Measurements from ENCODE around the gene DTX1.

Gene DTX1

DNA sequence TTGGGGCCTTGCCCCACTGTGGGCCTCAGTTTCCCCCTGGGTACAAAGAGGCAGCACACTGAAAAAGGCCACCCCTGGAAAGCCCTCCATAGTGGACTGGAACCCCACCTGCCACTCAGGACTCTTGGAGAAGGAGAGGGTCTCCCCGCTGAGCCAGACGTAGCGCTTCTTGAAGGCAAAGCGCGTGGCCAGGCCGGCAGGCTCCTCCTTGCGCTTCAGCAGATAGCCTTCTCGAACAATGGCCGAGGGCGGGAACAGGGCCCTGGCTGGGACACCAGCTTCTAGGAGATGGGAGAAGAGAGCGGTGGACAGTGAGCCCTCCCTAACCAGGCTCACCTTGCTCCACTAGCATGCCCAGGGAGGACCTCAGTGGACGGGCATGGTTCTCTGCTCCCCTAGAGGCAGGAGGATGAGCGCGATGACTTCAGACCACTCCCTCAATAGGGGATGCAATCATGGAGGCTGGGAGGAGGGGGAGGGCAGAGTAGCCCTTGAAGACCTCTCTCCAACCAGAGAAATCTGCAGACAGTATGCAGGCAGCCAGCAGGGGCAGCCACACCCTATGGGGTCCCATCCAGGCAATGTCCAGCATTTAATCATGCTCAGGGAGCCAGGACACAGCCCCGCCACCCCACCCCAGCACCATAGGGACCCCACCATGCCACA, 49.2 kb downstream of the DTX1 start:
- Histone ChIP-seq H3K4me1 (ENCODE audit: control insufficient read depth, insufficient read depth, low read length, unreplicated experiment) (no peaks in the 10 kb centered on the region), H3K4me3 (ENCODE audit: low read depth, low read length) (no peak overlapping the region), H3K27ac (ENCODE audit: low read depth, low read length) (no peak overlapping the region), H3K36me3 (ENCODE audit: insufficient read depth, low read length) (no peaks in the 10 kb centered on the region), H3K79me2 (ENCODE audit: control insufficient read depth, insufficient read depth, low read length, unreplicated experiment) (no peaks in the 10 kb centered on the region), H2AFZ (ENCODE audit: low read length, unreplicated experiment) (no peak overlapping the region), H3K27me3 (ENCODE audit: insufficient read depth, low read length) (peaks cover 9% of the 10 kb centered on the region; the same call in 1 of the 2 replicates)

DNA sequence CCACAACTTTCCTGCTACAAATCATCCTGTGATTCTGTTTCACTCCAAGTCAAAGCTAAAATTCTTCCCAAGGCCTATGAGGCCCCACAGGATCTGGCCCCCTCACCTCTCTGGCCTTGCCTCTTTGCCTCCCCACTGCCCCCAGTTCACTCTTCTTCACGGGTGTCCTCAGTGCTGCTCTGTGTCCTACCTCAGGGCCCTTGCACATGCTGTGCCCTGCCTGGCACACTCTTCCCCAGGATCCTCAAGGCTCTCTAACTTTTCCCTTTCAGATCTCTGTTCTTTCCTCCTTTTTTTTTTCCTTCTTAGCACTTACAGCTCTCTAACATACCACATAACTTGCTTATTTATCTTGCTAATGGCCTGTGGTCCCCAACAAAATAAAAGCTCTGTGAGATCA, 49.8 kb downstream of the DTX1 start:
- H3K27ac ChIP-seq (ENCODE audit: low read depth, low read length), result no peak overlapping the region

DNA sequence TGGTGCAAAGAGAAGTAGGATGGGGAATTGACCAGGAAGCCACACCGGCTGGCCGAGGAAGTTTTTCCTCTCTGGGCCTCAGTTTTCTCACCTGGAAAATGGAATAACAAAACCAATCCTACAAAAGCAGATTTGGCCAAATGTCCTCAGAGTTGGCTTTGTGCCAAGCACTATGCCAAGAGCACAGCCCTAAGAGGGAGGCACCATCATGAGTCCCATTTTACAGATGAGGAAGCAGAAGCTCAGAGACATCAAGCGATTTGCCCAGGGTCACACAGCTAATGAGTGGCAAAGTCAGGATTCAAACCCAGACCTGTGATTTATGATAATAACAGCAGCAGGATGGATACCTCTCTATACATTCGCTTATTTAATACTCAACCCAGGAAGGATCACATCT, 51.8 kb downstream of the DTX1 start:
- no peak overlapping the region for H3K27ac ChIP-seq (ENCODE audit: low read depth, low read length)
- H3K4me1 ChIP-seq (ENCODE audit: control insufficient read depth, insufficient read depth, low read length, unreplicated experiment), result no peaks in the 10 kb centered on the region
- H3K36me3 ChIP-seq (ENCODE audit: insufficient read depth, low read length), result no peaks in the 10 kb centered on the region
- no peaks in the 10 kb centered on the region for H3K79me2 ChIP-seq (ENCODE audit: control insufficient read depth, insufficient read depth, low read length, unreplicated experiment)
- H3K27me3 ChIP-seq (ENCODE audit: insufficient read depth, low read length), result peaks cover 11% of the 10 kb centered on the region
- no peak overlapping the region for H2AFZ ChIP-seq (ENCODE audit: low read length, unreplicated experiment)
- H3K4me3 ChIP-seq (ENCODE audit: low read depth, low read length), result no peak overlapping the region

More for the DNA sequence above, 49.8 kb downstream of the DTX1 start:
- Histone ChIP-seq H3K4me1 (ENCODE audit: control insufficient read depth, insufficient read depth, low read length, unreplicated experiment) (no peaks in the 10 kb centered on the region), H3K36me3 (ENCODE audit: insufficient read depth, low read length) (no peaks in the 10 kb centered on the region), H3K4me3 (ENCODE audit: low read depth, low read length) (no peak overlapping the region), H3K27me3 (ENCODE audit: insufficient read depth, low read length) (peaks cover 11% of the 10 kb centered on the region; the same call in 1 of the 2 replicates), H2AFZ (ENCODE audit: low read length, unreplicated experiment) (no peak overlapping the region), H3K79me2 (ENCODE audit: control insufficient read depth, insufficient read depth, low read length, unreplicated experiment) (no peaks in the 10 kb centered on the region)

DNA sequence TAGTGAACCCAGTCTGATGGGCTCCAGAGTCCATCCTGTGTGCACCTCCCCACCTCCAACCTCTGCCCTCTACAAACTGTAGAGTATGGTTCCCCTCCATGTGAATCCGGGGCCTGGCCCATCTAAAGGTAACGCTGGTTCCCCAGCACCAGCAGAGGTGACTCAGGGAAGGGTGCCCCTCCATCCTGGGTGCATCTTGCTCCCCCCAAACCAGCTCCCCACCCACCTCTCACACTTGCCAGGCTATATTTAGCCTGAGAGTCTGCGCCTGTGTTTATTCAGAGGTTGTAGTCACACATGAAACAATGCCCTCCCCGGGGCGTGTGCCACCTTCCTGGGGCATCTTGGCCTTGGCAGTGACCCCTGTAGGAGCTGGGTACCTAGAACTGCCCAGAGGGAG, 52.8 kb downstream of the DTX1 start:
- no peaks in the 10 kb centered on the region for H3K36me3 ChIP-seq (ENCODE audit: insufficient read depth, low read length)
- no peaks in the 10 kb centered on the region for H3K79me2 ChIP-seq (ENCODE audit: control insufficient read depth, insufficient read depth, low read length, unreplicated experiment)
- H3K27me3 ChIP-seq (ENCODE audit: insufficient read depth, low read length), result peaks cover 2% of the 10 kb centered on the region
- H3K4me1 ChIP-seq (ENCODE audit: control insufficient read depth, insufficient read depth, low read length, unreplicated experiment), result no peaks in the 10 kb centered on the region
- H3K4me3 ChIP-seq (ENCODE audit: low read depth, low read length), result no peak overlapping the region
- H3K27ac ChIP-seq (ENCODE audit: low read depth, low read length), result no peak overlapping the region
- no peak overlapping the region for H2AFZ ChIP-seq (ENCODE audit: low read length, unreplicated experiment)

DNA sequence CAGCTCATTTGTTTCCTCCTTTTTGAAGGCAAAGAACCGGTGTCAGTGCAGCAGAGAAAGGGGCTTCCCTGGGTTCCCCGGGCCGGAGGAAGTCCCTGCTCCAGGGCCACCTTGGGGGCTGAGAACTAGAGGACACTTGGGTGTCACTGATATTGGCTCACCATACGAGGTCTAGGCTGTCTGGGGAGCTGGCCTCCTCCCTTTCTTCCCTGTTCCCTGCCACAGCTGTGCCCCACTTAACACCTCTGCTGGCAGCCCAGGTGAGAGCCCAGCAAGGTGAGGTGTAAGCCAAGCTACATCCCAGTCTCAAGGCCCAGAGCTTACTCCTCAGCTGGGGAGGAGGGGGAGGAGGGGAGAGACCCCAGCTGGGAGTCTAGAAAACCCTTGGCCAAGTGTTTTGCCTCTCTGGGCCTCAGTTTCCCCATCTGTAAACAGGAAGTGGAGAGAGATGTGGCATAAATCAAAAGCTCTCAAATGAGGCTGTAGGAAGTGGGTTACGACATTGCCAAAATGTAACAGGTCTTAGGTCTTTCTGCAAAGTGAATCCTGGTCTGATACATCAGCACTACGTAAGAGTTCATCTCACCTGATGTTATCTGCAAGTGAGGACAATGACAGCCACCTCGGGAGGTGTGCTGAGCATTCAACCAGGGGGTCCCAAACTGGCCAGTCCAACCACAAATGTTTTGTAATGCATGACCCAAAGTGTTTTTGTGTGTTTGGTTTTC, 53.5 kb downstream of the DTX1 start:
- H3K27ac ChIP-seq (ENCODE audit: low read depth, low read length), result no peak overlapping the region
- H2AFZ ChIP-seq (ENCODE audit: low read length, unreplicated experiment), result no peak overlapping the region
- no peak overlapping the region for H3K4me3 ChIP-seq (ENCODE audit: low read depth, low read length)
- H3K36me3 ChIP-seq (ENCODE audit: insufficient read depth, low read length), result no peaks in the 10 kb centered on the region
- H3K79me2 ChIP-seq (ENCODE audit: control insufficient read depth, insufficient read depth, low read length, unreplicated experiment), result no peaks in the 10 kb centered on the region
- peaks cover 2% of the 10 kb centered on the region for H3K27me3 ChIP-seq (ENCODE audit: insufficient read depth, low read length)
- no peaks in the 10 kb centered on the region for H3K4me1 ChIP-seq (ENCODE audit: control insufficient read depth, insufficient read depth, low read length, unreplicated experiment)

DNA sequence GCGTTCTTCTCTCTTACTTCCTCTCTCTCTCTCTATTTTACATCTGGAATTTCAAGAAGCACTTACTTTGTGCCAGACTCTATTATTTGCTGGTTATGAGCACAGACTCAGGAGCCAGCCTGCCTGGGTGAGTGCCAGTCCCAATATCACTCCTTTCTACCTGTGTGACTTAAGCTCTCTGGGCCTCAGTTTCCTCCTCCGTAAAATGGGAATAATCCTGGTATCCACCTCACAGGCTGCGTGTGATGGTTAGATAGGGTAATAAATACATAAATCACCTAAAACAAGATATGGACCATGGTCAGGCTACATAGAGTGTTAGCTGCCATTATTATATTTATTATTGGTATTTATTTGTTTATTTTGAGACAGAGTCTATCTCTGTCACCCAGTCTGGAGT, 54.7 kb downstream of the DTX1 start:
- Histone ChIP-seq H3K4me1 (ENCODE audit: control insufficient read depth, insufficient read depth, low read length, unreplicated experiment) (no peaks in the 10 kb centered on the region), H3K36me3 (ENCODE audit: insufficient read depth, low read length) (no peaks in the 10 kb centered on the region), H2AFZ (ENCODE audit: low read length, unreplicated experiment) (no peak overlapping the region), H3K79me2 (ENCODE audit: control insufficient read depth, insufficient read depth, low read length, unreplicated experiment) (no peaks in the 10 kb centered on the region), H3K27me3 (ENCODE audit: insufficient read depth, low read length) (peaks cover 2% of the 10 kb centered on the region), H3K4me3 (ENCODE audit: low read depth, low read length) (no peak overlapping the region), H3K27ac (ENCODE audit: low read depth, low read length) (no peak overlapping the region)

DNA sequence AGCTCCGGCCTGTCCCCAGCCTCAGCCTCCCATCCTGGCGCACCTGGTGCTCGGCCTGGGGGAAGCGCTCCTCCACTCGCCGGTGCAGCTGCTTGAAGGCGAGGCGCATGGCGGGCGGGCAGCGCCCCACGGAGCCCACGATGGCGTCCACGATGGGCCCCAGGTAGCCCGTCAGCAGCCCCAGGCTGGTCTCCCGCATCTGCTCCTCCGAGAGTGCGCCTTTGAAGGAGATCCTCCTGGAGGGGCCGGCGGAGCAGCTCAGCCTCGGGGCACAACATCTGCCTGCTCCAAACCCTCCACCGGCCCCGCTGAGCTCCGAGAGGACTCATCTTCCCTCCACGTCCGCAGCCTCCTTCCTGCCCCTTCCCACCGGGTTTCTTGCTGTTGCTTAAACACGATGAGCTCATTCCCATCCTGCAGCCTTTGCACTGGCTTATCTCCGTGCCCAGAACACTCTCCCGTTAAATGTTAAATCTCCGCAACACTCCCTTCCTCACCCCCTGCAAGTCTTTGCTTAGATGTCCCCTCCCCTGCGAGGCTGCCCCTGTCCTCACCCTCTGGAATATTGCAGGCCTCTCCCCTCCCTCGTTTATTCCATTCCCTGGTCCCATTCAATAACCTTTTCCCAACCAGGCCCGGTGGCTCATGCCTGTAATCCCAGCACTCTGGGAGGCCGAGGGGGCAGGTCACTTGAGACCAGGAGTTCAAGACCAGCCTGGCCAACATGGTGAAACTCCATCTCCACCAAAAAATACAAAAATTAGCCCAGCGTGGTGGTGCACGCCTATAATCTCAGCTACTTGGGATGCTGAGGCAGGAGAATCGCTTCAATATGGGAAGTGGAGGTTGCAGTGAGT, 55.7 kb downstream of the DTX1 start:
- Histone ChIP-seq H3K4me1 (ENCODE audit: control insufficient read depth, insufficient read depth, low read length, unreplicated experiment) (no peaks in the 10 kb centered on the region), H3K36me3 (ENCODE audit: insufficient read depth, low read length) (no peaks in the 10 kb centered on the region), H2AFZ (ENCODE audit: low read length, unreplicated experiment) (no peak overlapping the region), H3K79me2 (ENCODE audit: control insufficient read depth, insufficient read depth, low read length, unreplicated experiment) (no peaks in the 10 kb centered on the region), H3K27me3 (ENCODE audit: insufficient read depth, low read length) (peaks cover 2% of the 10 kb centered on the region), H3K4me3 (ENCODE audit: low read depth, low read length) (no peak overlapping the region), H3K27ac (ENCODE audit: low read depth, low read length) (no peak overlapping the region)

DNA sequence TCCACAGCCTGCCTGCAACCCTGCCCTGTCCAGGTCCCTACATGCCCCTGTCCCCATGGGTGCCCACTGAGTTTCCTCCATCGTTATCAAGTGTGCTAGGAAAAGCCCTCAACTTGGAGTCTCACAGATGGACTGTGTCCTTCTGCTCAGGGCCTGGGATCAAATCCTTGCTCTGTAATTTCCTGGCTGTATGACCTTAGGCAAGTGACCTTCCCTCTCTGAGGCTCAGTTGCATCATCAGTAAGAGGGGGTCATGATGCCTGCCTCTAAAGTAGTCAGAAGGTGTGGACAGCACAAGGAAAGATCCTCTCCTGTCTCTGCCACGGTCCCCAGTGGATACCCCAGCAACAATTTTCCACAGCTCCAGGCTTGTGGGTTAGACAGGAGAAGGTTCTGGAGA, 56.9 kb downstream of the DTX1 start:
- Histone ChIP-seq H3K79me2 (ENCODE audit: control insufficient read depth, insufficient read depth, low read length, unreplicated experiment) (no peaks in the 10 kb centered on the region), H3K27me3 (ENCODE audit: insufficient read depth, low read length) (peaks cover 2% of the 10 kb centered on the region), H3K4me3 (ENCODE audit: low read depth, low read length) (no peak overlapping the region), H3K27ac (ENCODE audit: low read depth, low read length) (no peak overlapping the region), H2AFZ (ENCODE audit: low read length, unreplicated experiment) (no peak overlapping the region), H3K36me3 (ENCODE audit: insufficient read depth, low read length) (no peaks in the 10 kb centered on the region), H3K4me1 (ENCODE audit: control insufficient read depth, insufficient read depth, low read length, unreplicated experiment) (no peaks in the 10 kb centered on the region)

DNA sequence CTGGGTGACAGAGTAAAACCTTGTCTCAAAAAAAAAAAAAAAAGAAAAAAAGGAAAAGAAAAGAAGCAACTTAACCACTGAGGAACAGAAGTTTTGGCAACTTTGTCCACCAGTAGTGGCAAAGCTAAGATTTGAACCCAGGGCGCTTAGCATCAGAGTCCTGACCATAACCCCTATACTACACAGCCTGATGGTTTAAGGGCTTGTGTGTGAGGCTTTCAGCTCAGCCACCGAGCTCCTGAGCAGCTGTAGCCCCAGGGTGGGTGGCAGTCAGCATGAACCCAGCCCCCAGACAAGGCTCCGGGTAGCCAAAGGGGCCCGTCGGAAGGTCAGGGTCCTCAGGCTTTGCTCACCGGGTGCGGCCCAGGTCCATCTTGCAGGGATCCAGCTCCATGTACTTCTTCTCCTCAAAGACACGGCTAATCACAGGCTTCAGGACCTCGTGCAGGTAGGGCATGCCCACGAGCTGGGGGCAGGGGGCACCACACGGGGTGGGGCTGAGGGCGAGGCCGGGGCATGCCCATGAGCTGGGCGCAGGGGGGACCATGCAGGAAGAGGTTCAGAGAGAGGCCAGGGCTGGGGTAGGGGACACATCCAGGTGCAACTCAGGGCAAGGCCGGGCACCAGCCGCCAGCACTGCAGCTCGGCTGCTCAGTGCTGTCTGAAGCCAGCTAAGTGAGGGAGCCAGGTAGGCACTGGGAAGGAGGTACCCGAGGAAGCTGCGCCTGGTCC, 58.1 kb downstream of the DTX1 start:
- no peaks in the 10 kb centered on the region for H3K4me1 ChIP-seq (ENCODE audit: control insufficient read depth, insufficient read depth, low read length, unreplicated experiment)
- H3K4me3 ChIP-seq (ENCODE audit: low read depth, low read length), result no peak overlapping the region
- H3K36me3 ChIP-seq (ENCODE audit: insufficient read depth, low read length), result no peaks in the 10 kb centered on the region
- no peak overlapping the region for H3K27ac ChIP-seq (ENCODE audit: low read depth, low read length)
- H3K79me2 ChIP-seq (ENCODE audit: control insufficient read depth, insufficient read depth, low read length, unreplicated experiment), result no peaks in the 10 kb centered on the region
- H3K27me3 ChIP-seq (ENCODE audit: insufficient read depth, low read length), result peaks cover 11% of the 10 kb centered on the region
- H2AFZ ChIP-seq (ENCODE audit: low read length, unreplicated experiment), result no peak overlapping the region

DNA sequence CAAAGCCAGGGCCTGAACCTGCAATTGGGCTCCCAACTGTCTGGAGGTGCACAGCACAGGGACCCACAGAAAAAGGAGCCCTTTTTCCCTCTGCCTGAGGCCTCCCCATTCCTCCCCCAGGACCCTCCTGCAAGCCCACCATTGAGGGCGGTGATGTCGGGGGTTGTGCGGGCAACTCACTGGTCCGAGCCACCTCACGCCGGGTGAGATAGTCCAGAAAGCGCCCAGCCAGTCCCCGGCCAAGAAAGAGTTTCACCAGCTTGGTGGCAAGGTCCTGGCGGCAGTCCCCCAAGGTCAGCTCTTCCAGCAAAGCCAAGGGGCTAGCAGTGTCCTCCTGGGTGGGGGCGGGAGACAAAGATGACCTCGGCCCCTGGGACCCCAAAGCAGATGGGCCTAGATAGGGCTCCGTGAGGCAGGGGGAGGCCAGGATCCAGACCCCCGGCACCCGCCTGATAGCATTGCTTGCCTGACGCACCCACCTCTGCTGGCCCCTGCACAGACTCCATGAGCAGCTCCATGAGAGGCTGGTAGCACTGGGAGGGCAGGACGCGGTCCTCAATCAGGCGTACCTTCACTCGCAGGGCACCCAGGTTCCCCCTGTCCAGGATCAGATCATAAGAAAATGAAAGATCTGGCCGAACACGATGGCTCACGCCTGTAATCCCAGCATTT, 59.1 kb downstream of the DTX1 start:
- no peaks in the 10 kb centered on the region for H3K4me1 ChIP-seq (ENCODE audit: control insufficient read depth, insufficient read depth, low read length, unreplicated experiment)
- no peaks in the 10 kb centered on the region for H3K36me3 ChIP-seq (ENCODE audit: insufficient read depth, low read length)
- H3K27ac ChIP-seq (ENCODE audit: low read depth, low read length), result no peak overlapping the region
- H2AFZ ChIP-seq (ENCODE audit: low read length, unreplicated experiment), result no peak overlapping the region
- peaks cover 18% of the 10 kb centered on the region for H3K27me3 ChIP-seq (ENCODE audit: insufficient read depth, low read length)
- H3K79me2 ChIP-seq (ENCODE audit: control insufficient read depth, insufficient read depth, low read length, unreplicated experiment), result no peaks in the 10 kb centered on the region
- no peak overlapping the region for H3K4me3 ChIP-seq (ENCODE audit: low read depth, low read length)

All from ACC112 (cell line).